Neural crest cell (in vitro differentiated cells): Measurements from ENCODE around the gene PLCH2. TPM values are rescaled to one million over a fixed set of nuclear protein-coding genes. Genes with fewer than 3 reads are reported as not detected.
"Not testable (repeated sequence)": the region's sequence is repeated elsewhere in the genome, so short reads cannot be mapped to it uniquely, and the experiment has no call there.

Experiments used
- DNase-seq: peaks from one replicate; pipeline ENCODE4 v3.0.0; 2021; ENCODE audit warnings: low read depth, mixed read lengths, low spot score
- H3K27ac Mint-ChIP-seq: one replicate; pipeline ENCODE4 v1.8.0; 2021; ENCODE audit warnings: mild to moderate bottlenecking, mixed read lengths; ENCODE audit not compliant: unreplicated experiment
- H3K27me3 Mint-ChIP-seq: 2 replicates; pipeline ENCODE4 v1.8.0; 2021; ENCODE audit warnings: low read depth, mild to moderate bottlenecking, mixed read lengths
- H3K36me3 Mint-ChIP-seq: 2 replicates; pipeline ENCODE4 v1.8.0; 2021; ENCODE audit warnings: low read depth, mild to moderate bottlenecking, mixed read lengths
- H3K4me1 Mint-ChIP-seq: 2 replicates; pipeline ENCODE4 v1.8.0; 2021; ENCODE audit warnings: mixed read lengths
- H3K4me3 Mint-ChIP-seq: one replicate; pipeline ENCODE4 v1.8.0; 2021; ENCODE audit warnings: mild to moderate bottlenecking, mixed read lengths
- H3K9me3 Mint-ChIP-seq: 2 replicates; pipeline ENCODE4 v1.8.0; 2021; ENCODE audit warnings: mixed read lengths
- CTCF ChIP-seq: fragments of 200-600 bp; sonication (generic); conservative IDR thresholded peaks from 2 replicates; pipeline ENCODE4 v1.5.0; 2021; ENCODE audit warnings: antibody characterized with exemption, mild to moderate bottlenecking
- total RNA-seq: library from RNA; stranded (reverse); gene quantifications from 2 replicates; pipeline ENCODE4 v1.2.1, GENCODE V29; 2021

PLCH2 gene
- total RNA-seq, 1 donor from 2014 or later, result 0.37 TPM

GRCh38 chr1:2544875-2545640 is 69.0 kb downstream of the PLCH2 start:
- TF ChIP-seq CTCF, result no peak
- Mint-ChIP-seq H3K27ac (peak overlapping the region; percentile 27), H3K36me3 (no peaks in the 10 kb centered on the region), H3K27me3 (no peaks in the 10 kb centered on the region), H3K4me3 (peak overlapping the region; percentile 70), H3K4me1 (peaks cover 40% of the 10 kb centered on the region), H3K9me3 (no peaks in the 10 kb centered on the region)
- peak; percentile 22 for DNase-seq

GRCh38 chr1:2545754-2546514 is 69.8 kb downstream of the PLCH2 start:
- no peaks in the 10 kb centered on the region for H3K27me3 Mint-ChIP-seq
- no peak overlapping the region for H3K4me3 Mint-ChIP-seq
- no peak for TF ChIP-seq CTCF
- H3K27ac Mint-ChIP-seq, result no peak overlapping the region
- no peaks in the 10 kb centered on the region for H3K36me3 Mint-ChIP-seq
- peak; percentile 78 for DNase-seq
- H3K4me1 Mint-ChIP-seq, result peaks cover 40% of the 10 kb centered on the region
- H3K9me3 Mint-ChIP-seq, result no peaks in the 10 kb centered on the region

- peak; percentile 39 for TF ChIP-seq CTCF
- H3K27ac Mint-ChIP-seq, result no peak overlapping the region
These were observed 70.6 kb downstream of the PLCH2 start for GRCh38 chr1:2546515-2547209.

GRCh38 chr1:2547210-2548067 is 71.3 kb downstream of the PLCH2 start:
- Mint-ChIP-seq H3K27me3 (no peaks in the 10 kb centered on the region), H3K4me1 (peaks cover 29% of the 10 kb centered on the region), H3K27ac (no peak overlapping the region), H3K4me3 (peak overlapping the region; percentile 87), H3K9me3 (no peaks in the 10 kb centered on the region), H3K36me3 (no peaks in the 10 kb centered on the region)
- peak; percentile 24 for DNase-seq
- no peak for TF ChIP-seq CTCF

More at GRCh38 chr1:2546515-2547209, 70.6 kb downstream of the PLCH2 start:
- DNase-seq, result peak; percentile 47
- Mint-ChIP-seq H3K9me3 (no peaks in the 10 kb centered on the region), H3K4me1 (peaks cover 33% of the 10 kb centered on the region), H3K4me3 (peak overlapping the region; percentile 87), H3K36me3 (no peaks in the 10 kb centered on the region), H3K27me3 (no peaks in the 10 kb centered on the region)

GRCh38 chr1:2548068-2548589 is 72.0 kb downstream of the PLCH2 start:
- Mint-ChIP-seq H3K27me3 (no peaks in the 10 kb centered on the region), H3K36me3 (no peaks in the 10 kb centered on the region), H3K4me1 (peaks cover 29% of the 10 kb centered on the region), H3K4me3 (peak overlapping the region; percentile 87), H3K9me3 (no peaks in the 10 kb centered on the region), H3K27ac (peak overlapping the region; percentile 86)
- DNase-seq, result peak; percentile 75
- TF ChIP-seq CTCF, result peak; percentile 95

GRCh38 chr1:2549367-2550029 is 73.4 kb downstream of the PLCH2 start:
- H3K36me3 Mint-ChIP-seq, H3K9me3 Mint-ChIP-seq: not testable (repeated sequence)
- H3K4me3 Mint-ChIP-seq, result peak overlapping the region; percentile 31

GRCh38 chr1:2550309-2550861 is 74.3 kb downstream of the PLCH2 start:
- H3K9me3 Mint-ChIP-seq, H3K27ac Mint-ChIP-seq, H3K36me3 Mint-ChIP-seq, DNase-seq, H3K27me3 Mint-ChIP-seq, H3K4me3 Mint-ChIP-seq: not testable (repeated sequence)
- peaks cover 13% of the 10 kb centered on the region for H3K4me1 Mint-ChIP-seq

More at GRCh38 chr1:2549367-2550029, 73.4 kb downstream of the PLCH2 start:
- not testable (repeated sequence) for DNase-seq, H3K27me3 Mint-ChIP-seq, H3K27ac Mint-ChIP-seq
- H3K4me1 Mint-ChIP-seq, result peaks cover 22% of the 10 kb centered on the region
